Ascending aorta (tissue), 2 donors: ENCODE results near the gene CABP1. TPM values are rescaled to one million over a fixed set of nuclear protein-coding genes. Genes with fewer than 3 reads are reported as not detected.
A peak's percentile ranks its signal among the peaks of the same experiment; 100 is the strongest.

Source experiments
- DNase-seq, 2 donors: peaks; one replicate each; pipeline ENCODE4 v3.0.0-alpha.2; 2019; ENCODE audit warnings: low spot score in 2 of 2
- H3K27ac ChIP-seq, 2 donors: fragments of 200-600 bp; sonication (generic); one replicate each; pipeline ENCODE4 v1.5.1; 2016 to 2017; ENCODE audit warnings: mild to moderate bottlenecking in 1 of 2
- H3K27me3 ChIP-seq: fragments of 200-600 bp; sonication (generic); one replicate; pipeline ENCODE4 v1.5.1; 2017
- H3K36me3 ChIP-seq, 2 donors: fragments of 200-600 bp; sonication (generic); one replicate each; pipeline ENCODE4 v1.5.1; 2016
- H3K4me1 ChIP-seq, 2 donors: fragments of 200-600 bp; sonication (generic); one replicate each; pipeline ENCODE4 v1.5.1; 2016 to 2017; ENCODE audit warnings: mild to moderate bottlenecking in 1 of 2
- H3K4me3 ChIP-seq, 2 donors: fragments of 200-600 bp; sonication (generic); one replicate each; pipeline ENCODE4 v1.5.1; 2016 to 2017; ENCODE audit warnings: mild to moderate bottlenecking in 1 of 2
- H3K9me3 ChIP-seq, 2 donors: fragments of 200-600 bp; sonication (generic); one replicate each; pipeline ENCODE4 v1.5.1; 2016
- intact Hi-C: fragments of 100-400 bp; cut with DNase I; formaldehyde crosslinking; loops from one replicate; pipeline ENCODE4 v1.15.1; 2023
- total RNA-seq: library from RNA; depleted of rRNA; stranded (reverse); fragments of >200 nt; gene quantifications from one replicate; pipeline ENCODE4 v1.1.0, GENCODE V29; 2016
- TF ChIP-seq, protein P1 (sequence below), 3 experiments: fragments of 200-600 bp in 2 of 3; fragments of 450-650 bp in 1 of 3; sonication (generic) in 2 of 3; IDR thresholded peaks; one replicate each; pipeline ENCODE4 v1.5.1; 2016 to 2019; ENCODE audit warnings: antibody characterized with exemption in 3 of 3, mild to moderate bottlenecking in 1 of 3, moderate library complexity in 1 of 3

CABP1 gene
- total RNA-seq, 1 donor from 2014 or later, result 0.32 TPM

DNA sequence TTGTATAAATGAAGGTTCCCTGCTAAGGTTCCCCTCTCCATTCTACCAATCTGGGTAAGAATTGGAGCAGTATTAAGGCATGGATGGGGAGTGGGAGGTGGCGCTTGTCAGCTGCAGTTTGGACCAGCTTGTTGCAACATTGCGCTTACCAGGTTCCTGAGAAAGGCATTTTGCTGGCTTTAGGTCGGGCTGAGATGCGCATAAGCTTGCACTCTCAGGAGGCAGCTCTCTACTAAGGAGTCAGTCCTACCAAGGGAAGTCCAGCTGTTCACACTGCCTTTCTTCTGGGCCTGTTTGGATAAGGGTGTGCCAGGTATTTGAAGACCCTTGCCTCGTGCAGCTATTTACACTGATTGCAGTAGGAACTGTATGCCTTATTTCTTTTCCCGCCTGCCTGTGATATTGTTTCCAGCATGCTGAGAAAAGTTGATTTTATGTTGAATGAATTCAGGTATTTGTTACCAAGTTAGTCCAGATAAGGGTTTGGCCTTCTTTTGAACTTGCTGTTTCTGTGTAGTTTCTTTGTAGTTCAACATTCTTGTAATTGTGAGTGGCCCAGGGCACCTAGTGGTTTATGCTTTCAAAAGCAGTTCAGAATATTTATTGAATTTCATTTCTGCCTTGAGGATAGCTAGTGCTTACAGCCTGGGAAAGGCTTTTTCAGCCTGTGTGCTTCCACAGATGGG, 49.1 kb downstream of the CABP1 start:
- H3K9me3 ChIP-seq, result no peaks in the 10 kb centered on the region
- H3K27ac ChIP-seq, result no peak overlapping the region
- peaks cover 7 to 28% of the 10 kb centered on the region in 2 donors for H3K4me1 ChIP-seq

DNA sequence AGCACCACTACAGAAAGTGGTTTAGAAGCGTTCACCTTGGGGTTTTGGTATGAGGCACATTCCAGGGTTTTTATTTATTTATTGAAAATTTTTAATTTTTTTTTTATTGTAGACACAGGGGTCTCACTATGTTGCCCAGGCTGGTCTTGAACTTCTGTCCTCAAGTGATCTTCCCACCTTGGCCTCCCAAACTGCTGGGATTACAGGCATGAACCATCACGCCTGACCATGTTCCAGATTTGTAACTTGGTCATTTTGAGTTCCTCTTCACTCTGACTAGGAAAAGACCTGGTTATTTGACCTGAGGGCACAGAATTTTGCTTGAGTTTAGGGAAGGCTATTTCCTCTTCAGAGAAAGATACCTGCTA, 49.6 kb downstream of the CABP1 start:
- Histone ChIP-seq H3K4me3 (no peak overlapping the region), H3K9me3 (no peaks in the 10 kb centered on the region), H3K27ac (no peak overlapping the region), H3K4me1 (peaks cover 7 to 28% of the 10 kb centered on the region in 2 donors), H3K27me3 (no peaks in the 10 kb centered on the region), H3K36me3 (peaks cover 12 to 14% of the 10 kb centered on the region in 2 donors)
- TF ChIP-seq, protein P1, sequence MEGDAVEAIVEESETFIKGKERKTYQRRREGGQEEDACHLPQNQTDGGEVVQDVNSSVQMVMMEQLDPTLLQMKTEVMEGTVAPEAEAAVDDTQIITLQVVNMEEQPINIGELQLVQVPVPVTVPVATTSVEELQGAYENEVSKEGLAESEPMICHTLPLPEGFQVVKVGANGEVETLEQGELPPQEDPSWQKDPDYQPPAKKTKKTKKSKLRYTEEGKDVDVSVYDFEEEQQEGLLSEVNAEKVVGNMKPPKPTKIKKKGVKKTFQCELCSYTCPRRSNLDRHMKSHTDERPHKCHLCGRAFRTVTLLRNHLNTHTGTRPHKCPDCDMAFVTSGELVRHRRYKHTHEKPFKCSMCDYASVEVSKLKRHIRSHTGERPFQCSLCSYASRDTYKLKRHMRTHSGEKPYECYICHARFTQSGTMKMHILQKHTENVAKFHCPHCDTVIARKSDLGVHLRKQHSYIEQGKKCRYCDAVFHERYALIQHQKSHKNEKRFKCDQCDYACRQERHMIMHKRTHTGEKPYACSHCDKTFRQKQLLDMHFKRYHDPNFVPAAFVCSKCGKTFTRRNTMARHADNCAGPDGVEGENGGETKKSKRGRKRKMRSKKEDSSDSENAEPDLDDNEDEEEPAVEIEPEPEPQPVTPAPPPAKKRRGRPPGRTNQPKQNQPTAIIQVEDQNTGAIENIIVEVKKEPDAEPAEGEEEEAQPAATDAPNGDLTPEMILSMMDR (IDR thresholded peaks at IDR 0.05), result no peak
- intact Hi-C loops, result no loop called here
- no peak for DNase-seq

More for the DNA sequence above, 49.1 kb downstream of the CABP1 start:
- Histone ChIP-seq H3K36me3 (peaks cover 7 to 9% of the 10 kb centered on the region in 2 donors), H3K4me3 (peak overlapping the region; percentile 75 to 99), H3K27me3 (no peaks in the 10 kb centered on the region)
- intact Hi-C loops, result no loop called here
- TF ChIP-seq, protein P1 (IDR thresholded peaks at IDR 0.05), result no peak
- no peak for DNase-seq

DNA sequence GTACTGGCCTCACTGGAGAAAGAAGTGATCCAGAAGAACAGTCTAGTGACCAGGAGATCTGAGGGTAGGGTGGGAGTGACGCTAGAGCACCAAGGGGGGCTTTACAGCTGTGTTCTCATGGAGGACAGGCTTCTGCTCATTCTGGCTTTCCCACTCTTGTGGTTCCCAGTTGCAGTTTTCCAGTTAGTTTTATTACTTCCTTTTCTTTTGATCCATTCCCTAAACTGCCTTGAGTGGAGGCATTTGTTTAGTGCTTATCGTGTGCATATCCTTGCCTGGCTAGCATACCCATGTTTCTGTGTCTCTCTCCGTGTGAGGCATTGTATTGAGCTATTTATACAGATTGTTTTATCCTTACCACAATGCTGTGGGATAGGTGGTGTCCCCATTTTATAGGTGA, 50.6 kb downstream of the CABP1 start:
- H3K4me3 ChIP-seq, result no peak overlapping the region
- no peaks in the 10 kb centered on the region for H3K27me3 ChIP-seq
- H3K9me3 ChIP-seq, result no peaks in the 10 kb centered on the region
- peaks cover 7 to 22% of the 10 kb centered on the region in 2 donors for H3K4me1 ChIP-seq
- DNase-seq, result no peak
- H3K36me3 ChIP-seq, result peaks cover 21 to 23% of the 10 kb centered on the region in 2 donors
- TF ChIP-seq, protein P1 (IDR thresholded peaks at IDR 0.05), result no peak
- H3K27ac ChIP-seq, result no peak overlapping the region
- intact Hi-C loops, result no loop called here

DNA sequence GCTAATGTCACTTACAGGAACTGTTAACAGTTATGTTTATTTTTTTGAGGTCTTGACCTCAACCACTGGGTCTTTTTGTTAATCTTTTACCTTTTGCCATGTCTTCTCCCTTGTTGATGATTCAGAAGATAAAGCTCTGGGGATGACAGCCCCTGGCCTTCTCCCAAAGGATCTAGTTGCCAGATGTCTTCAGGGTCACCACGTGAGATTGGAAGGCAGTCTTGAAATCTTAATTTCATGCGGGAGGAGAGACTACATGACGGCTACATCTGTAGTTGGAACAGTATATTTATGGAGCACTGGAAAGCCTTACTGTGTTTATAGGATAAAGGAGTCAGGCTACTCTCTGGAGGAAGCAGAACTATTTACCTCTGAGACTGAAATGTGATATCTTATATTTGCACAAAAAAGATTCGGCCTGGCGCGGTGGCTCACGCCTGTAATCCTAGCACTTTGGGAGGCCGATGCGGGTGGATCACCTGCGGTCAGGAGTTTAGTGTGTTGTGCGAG, 52.2 kb downstream of the CABP1 start:
- Histone ChIP-seq H3K27me3 (no peaks in the 10 kb centered on the region), H3K36me3 (peaks cover 31 to 37% of the 10 kb centered on the region in 2 donors), H3K4me3 (no peak overlapping the region), H3K9me3 (no peaks in the 10 kb centered on the region), H3K4me1 (peaks cover 7 to 21% of the 10 kb centered on the region in 2 donors), H3K27ac (no peak overlapping the region)
- TF ChIP-seq, protein P1 (IDR thresholded peaks at IDR 0.05), result no peak
- DNase-seq, result no peak
- intact Hi-C loops, result no loop called here

DNA sequence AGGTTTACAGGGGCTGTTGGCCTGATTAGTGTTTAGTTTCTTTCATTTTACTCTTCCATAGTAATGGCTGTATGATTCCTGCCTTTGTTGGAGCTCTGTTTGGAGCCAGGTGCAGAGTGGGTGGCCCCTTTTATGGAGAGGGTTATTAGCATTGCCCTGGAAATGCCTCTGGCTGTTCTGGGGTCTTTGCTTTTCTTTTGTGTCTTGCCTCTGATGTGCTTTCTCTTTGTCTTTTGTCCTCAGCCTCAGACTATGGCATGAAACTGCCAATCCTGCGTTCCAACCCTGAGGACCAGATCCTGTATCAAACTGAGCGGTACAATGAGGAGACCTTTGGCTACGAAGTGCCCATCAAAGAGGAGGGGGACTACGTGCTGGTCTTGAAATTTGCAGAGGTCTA, 53.4 kb downstream of the CABP1 start:
- Histone ChIP-seq H3K4me1 (peaks cover 3 to 11% of the 10 kb centered on the region in 2 donors), H3K9me3 (no peaks in the 10 kb centered on the region), H3K36me3 (peaks cover 40 to 50% of the 10 kb centered on the region in 2 donors), H3K27ac (no peak overlapping the region), H3K4me3 (no peak overlapping the region), H3K27me3 (no peaks in the 10 kb centered on the region)
- TF ChIP-seq, protein P1 (IDR thresholded peaks at IDR 0.05), result no peak
- intact Hi-C loops, result no loop called here
- DNase-seq, result no peak
